Thymus (tissue), 11 donors: ENCODE measurements around the gene CGNL1. TPM values are rescaled to one million over a fixed set of nuclear protein-coding genes. Genes with fewer than 3 reads are reported as not detected.

Experiments used
- DNase-seq, 9 donors: peaks; one replicate each; pipeline ENCODE4 v3.0.0-alpha.2; 2013; ENCODE audit warnings: low spot score in 9 of 9, low read depth in 6 of 9, missing footprints in 1 of 9
- H3K27ac ChIP-seq, 2 donors: one replicate each; pipeline ENCODE4 v1.5.1; 2013; ENCODE audit warnings: control low read depth in 1 of 2, low read depth in 1 of 2, low read length in 1 of 2, mild to moderate bottlenecking in 1 of 2, moderate library complexity in 1 of 2
- H3K27me3 ChIP-seq, 2 donors: one replicate each; pipeline ENCODE4 v1.5.1; 2013; ENCODE audit warnings: low read length in 1 of 2; ENCODE audit not compliant: control insufficient read depth in 2 of 2, insufficient read depth in 1 of 2
- H3K36me3 ChIP-seq, 2 donors: one replicate each; pipeline ENCODE4 v1.5.1; 2013; ENCODE audit warnings: low read length in 1 of 2, mild to moderate bottlenecking in 1 of 2, moderate library complexity in 1 of 2; ENCODE audit not compliant: control insufficient read depth in 2 of 2, insufficient read depth in 2 of 2
- H3K4me1 ChIP-seq, 2 donors: one replicate each; pipeline ENCODE4 v1.5.1; 2013; ENCODE audit warnings: low read length in 2 of 2; ENCODE audit not compliant: control insufficient read depth in 2 of 2, insufficient read depth in 2 of 2
- H3K4me3 ChIP-seq, 2 donors: one replicate each; pipeline ENCODE4 v1.5.1; 2013; ENCODE audit warnings: low read length in 2 of 2, control low read depth in 1 of 2, mild to moderate bottlenecking in 1 of 2
- H3K9me3 ChIP-seq, 2 donors: one replicate each; pipeline ENCODE4 v1.5.1; 2013; ENCODE audit warnings: low read length in 1 of 2, mild to moderate bottlenecking in 1 of 2; ENCODE audit not compliant: control insufficient read depth in 2 of 2, insufficient read depth in 1 of 2
- WGBS: extraction: QIAGEN DNeasy Blood & Tissue Kit; methylation state at CpG from one replicate; pipeline ENCODE4 v1.1.7; 2013; 5-methylcytosine and 5-hydroxymethylcytosine counted together
- polyA plus RNA-seq: library from polyadenylated mRNA; stranded (reverse); fragments of 200-250 nt; gene quantifications from one replicate; pipeline ENCODE4 v1.2.3, GENCODE V29; 2013
- total RNA-seq: library from RNA; stranded (reverse); fragments of 120-200 nt; gene quantifications from one replicate; pipeline ENCODE4 v1.2.4, GENCODE V29; 2013
- donor health status: healthy.

CGNL1 gene
- total and polyA plus RNA-seq, 2 donors = 5.7 to 5.9 TPM

GRCh38 chr15:57389991-57390390 is 13.7 kb downstream of the CGNL1 start:
- Histone ChIP-seq H3K36me3 (no peaks in the 10 kb centered on the region), H3K4me1 (no peaks in the 10 kb centered on the region), H3K9me3 (no peaks in the 10 kb centered on the region), H3K4me3 (no peak overlapping the region), H3K27ac (no peak overlapping the region), H3K27me3 (no peaks in the 10 kb centered on the region)
- 98% methylated on average over 4 of the region's 4 CpGs for WGBS
- no peak for DNase-seq

- H3K27me3 ChIP-seq = no peaks in the 10 kb centered on the region
- no peaks in the 10 kb centered on the region for H3K36me3 ChIP-seq
- DNase-seq = no peak
- no peaks in the 10 kb centered on the region for H3K9me3 ChIP-seq
- no peaks in the 10 kb centered on the region for H3K4me1 ChIP-seq
- H3K4me3 ChIP-seq = no peak overlapping the region
- WGBS = 98% methylated on average over 8 of the region's 8 CpGs
- no peak overlapping the region for H3K27ac ChIP-seq
Observed at GRCh38 chr15:57390583-57390982, 14.3 kb downstream of the CGNL1 start.

GRCh38 chr15:57391537-57391936 is 15.2 kb downstream of the CGNL1 start:
- WGBS = 96% methylated on average over 2 of the region's 2 CpGs
- Histone ChIP-seq H3K4me3 (no peak overlapping the region), H3K27ac (no peak overlapping the region), H3K9me3 (no peaks in the 10 kb centered on the region), H3K36me3 (no peaks in the 10 kb centered on the region), H3K4me1 (no peaks in the 10 kb centered on the region), H3K27me3 (no peaks in the 10 kb centered on the region)
- no peak for DNase-seq

GRCh38 chr15:57393061-57393460 is 16.8 kb downstream of the CGNL1 start:
- 75% methylated on average over 2 of the region's 2 CpGs for WGBS
- H3K4me3 ChIP-seq = no peak overlapping the region
- no peak for DNase-seq
- H3K9me3 ChIP-seq = no peaks in the 10 kb centered on the region
- no peaks in the 10 kb centered on the region for H3K27me3 ChIP-seq
- H3K4me1 ChIP-seq = no peaks in the 10 kb centered on the region
- H3K36me3 ChIP-seq = no peaks in the 10 kb centered on the region
- no peak overlapping the region for H3K27ac ChIP-seq

GRCh38 chr15:57395292-57395691 is 19.0 kb downstream of the CGNL1 start:
- Histone ChIP-seq H3K27ac (no peak overlapping the region), H3K36me3 (no peaks in the 10 kb centered on the region), H3K27me3 (no peaks in the 10 kb centered on the region), H3K4me1 (no peaks in the 10 kb centered on the region), H3K9me3 (no peaks in the 10 kb centered on the region), H3K4me3 (no peak overlapping the region)
- no peak for DNase-seq
- WGBS = 91% methylated on average over 6 of the region's 6 CpGs

GRCh38 chr15:57398336-57398735 is 22.0 kb downstream of the CGNL1 start:
- H3K4me3 ChIP-seq = no peak overlapping the region
- H3K4me1 ChIP-seq = no peaks in the 10 kb centered on the region
- H3K27ac ChIP-seq = no peak overlapping the region
- H3K27me3 ChIP-seq = no peaks in the 10 kb centered on the region
- no peaks in the 10 kb centered on the region for H3K9me3 ChIP-seq
- no peaks in the 10 kb centered on the region for H3K36me3 ChIP-seq
- no peak for DNase-seq
- 96% methylated on average over 6 of the region's 6 CpGs for WGBS

- Histone ChIP-seq H3K36me3 (no peaks in the 10 kb centered on the region), H3K27me3 (no peaks in the 10 kb centered on the region), H3K27ac (no peak overlapping the region), H3K4me3 (no peak overlapping the region), H3K4me1 (no peaks in the 10 kb centered on the region), H3K9me3 (no peaks in the 10 kb centered on the region)
- no peak for DNase-seq
- WGBS = 94% methylated on average over 1 of the region's 1 CpG
Observed at GRCh38 chr15:57401546-57401945, 25.2 kb downstream of the CGNL1 start.

GRCh38 chr15:57403017-57403416 is 26.7 kb downstream of the CGNL1 start:
- Histone ChIP-seq H3K9me3 (no peaks in the 10 kb centered on the region), H3K27me3 (no peaks in the 10 kb centered on the region), H3K4me3 (no peak overlapping the region), H3K4me1 (no peaks in the 10 kb centered on the region), H3K36me3 (no peaks in the 10 kb centered on the region), H3K27ac (no peak overlapping the region)
- DNase-seq = no peak
- 47% methylated on average over 4 of the region's 4 CpGs for WGBS

- H3K27ac ChIP-seq = no peak overlapping the region
- WGBS = 94% methylated on average over 5 of the region's 5 CpGs
- no peak overlapping the region for H3K4me3 ChIP-seq
- no peaks in the 10 kb centered on the region for H3K36me3 ChIP-seq
- no peaks in the 10 kb centered on the region for H3K27me3 ChIP-seq
- no peaks in the 10 kb centered on the region for H3K4me1 ChIP-seq
- no peaks in the 10 kb centered on the region for H3K9me3 ChIP-seq
- DNase-seq = no peak
Observed at GRCh38 chr15:57403566-57404325, 27.4 kb downstream of the CGNL1 start.
